Measurements from ENCODE around the gene APOBEC3F. TPM values are rescaled to one million over a fixed set of nuclear protein-coding genes. Genes with fewer than 3 reads are reported as not detected.
"Not testable (repeated sequence)": the region's sequence is repeated elsewhere in the genome, so short reads cannot be mapped to it uniquely, and the experiment has no call there.

APOBEC3F gene
- total and polyA plus RNA-seq, 2 of the 13 experiments (the other 11 are each of a cell fraction or from before 2014, with no cell fraction given), result 2.9 to 3.7 TPM

DNA sequence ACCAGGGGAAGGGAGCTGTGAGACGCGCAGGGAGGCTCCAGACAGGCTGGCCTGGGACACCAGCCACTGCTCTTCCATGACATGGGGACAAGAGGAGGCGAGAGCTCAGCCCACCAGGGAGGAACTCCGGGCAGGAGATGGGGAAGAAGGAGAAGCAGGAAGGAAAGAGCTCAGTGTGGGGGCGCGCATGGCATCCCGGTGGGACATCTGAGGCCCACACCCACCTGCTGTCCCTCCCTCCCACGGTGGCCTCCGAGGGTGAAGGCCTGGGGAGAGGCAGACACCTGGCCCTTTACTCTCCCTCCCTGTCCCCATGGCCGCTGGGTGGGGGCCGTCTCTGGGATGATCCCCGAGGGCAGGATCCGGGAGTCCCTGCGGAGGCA is 518 bp upstream of the APOBEC3F start:
- H3K9me3 ChIP-seq (ENCODE audit: low read length); CTCF ChIA-PET (ENCODE audit: low intra/inter-chr PET ratio, low total read pairs); H3K36me3 ChIP-seq (replicated peaks in 1 of 2; ENCODE audit: control insufficient read depth in 1 of 2, insufficient read depth in 2 of 2, low read length in 2 of 2); FAIRE-seq; in situ Hi-C loops (cut with HindIII; ENCODE audit: extremely low pct_ligation_motif_present, low pct_unique_long_range_greater_than_20kb); H3K27ac ChIP-seq (ENCODE audit: extremely low read length, insufficient read depth, low read length); H3K79me2 ChIP-seq (ENCODE audit: insufficient read depth, low read length); DNase-seq (ENCODE audit: low spot score); H4K20me1 ChIP-seq (ENCODE audit: insufficient read depth, low read length); H3K9ac ChIP-seq (ENCODE audit: insufficient read depth, low read depth, low read length); H2AFZ ChIP-seq (ENCODE audit: low read length); BruUV-seq (replicated peaks); H3K27me3 ChIP-seq (ENCODE audit: control insufficient read depth in 1 of 2, insufficient read depth in 2 of 2, low read length in 2 of 2); intact Hi-C loops (cut with micrococcal nuclease; ENCODE audit: unreplicated experiment); TF ChIP-seq LCORL (IDR thresholded peaks at IDR 0.05): not testable (repeated sequence)
- Histone ChIP-seq H3K4me2 (ENCODE audit: low read depth, low read length) (peak overlapping the region; percentile 78), H3K4me3 (replicated peaks in 1 of 3; ENCODE audit: insufficient read depth in 1 of 3, low read depth in 2 of 3, low read length in 3 of 3) (peak overlapping the region; percentile 71 to 79 (median 76); a peak in 4 of 6 replicates), H3K4me1 (ENCODE audit: insufficient read depth, low read length) (peaks cover 33% of the 10 kb centered on the region)
- ATAC-seq, result peak; percentile 18
- WGBS (ENCODE audit: low lambda C conversion rate), result 20% methylated on average over 7 of the region's 14 CpGs
- TF ChIP-seq UBTF (CRISPR knock-in tag; IDR thresholded peaks at IDR 0.05), result peak; percentile 16; the same call in 1 of the 2 replicates
- TF ChIP-seq, protein P1, sequence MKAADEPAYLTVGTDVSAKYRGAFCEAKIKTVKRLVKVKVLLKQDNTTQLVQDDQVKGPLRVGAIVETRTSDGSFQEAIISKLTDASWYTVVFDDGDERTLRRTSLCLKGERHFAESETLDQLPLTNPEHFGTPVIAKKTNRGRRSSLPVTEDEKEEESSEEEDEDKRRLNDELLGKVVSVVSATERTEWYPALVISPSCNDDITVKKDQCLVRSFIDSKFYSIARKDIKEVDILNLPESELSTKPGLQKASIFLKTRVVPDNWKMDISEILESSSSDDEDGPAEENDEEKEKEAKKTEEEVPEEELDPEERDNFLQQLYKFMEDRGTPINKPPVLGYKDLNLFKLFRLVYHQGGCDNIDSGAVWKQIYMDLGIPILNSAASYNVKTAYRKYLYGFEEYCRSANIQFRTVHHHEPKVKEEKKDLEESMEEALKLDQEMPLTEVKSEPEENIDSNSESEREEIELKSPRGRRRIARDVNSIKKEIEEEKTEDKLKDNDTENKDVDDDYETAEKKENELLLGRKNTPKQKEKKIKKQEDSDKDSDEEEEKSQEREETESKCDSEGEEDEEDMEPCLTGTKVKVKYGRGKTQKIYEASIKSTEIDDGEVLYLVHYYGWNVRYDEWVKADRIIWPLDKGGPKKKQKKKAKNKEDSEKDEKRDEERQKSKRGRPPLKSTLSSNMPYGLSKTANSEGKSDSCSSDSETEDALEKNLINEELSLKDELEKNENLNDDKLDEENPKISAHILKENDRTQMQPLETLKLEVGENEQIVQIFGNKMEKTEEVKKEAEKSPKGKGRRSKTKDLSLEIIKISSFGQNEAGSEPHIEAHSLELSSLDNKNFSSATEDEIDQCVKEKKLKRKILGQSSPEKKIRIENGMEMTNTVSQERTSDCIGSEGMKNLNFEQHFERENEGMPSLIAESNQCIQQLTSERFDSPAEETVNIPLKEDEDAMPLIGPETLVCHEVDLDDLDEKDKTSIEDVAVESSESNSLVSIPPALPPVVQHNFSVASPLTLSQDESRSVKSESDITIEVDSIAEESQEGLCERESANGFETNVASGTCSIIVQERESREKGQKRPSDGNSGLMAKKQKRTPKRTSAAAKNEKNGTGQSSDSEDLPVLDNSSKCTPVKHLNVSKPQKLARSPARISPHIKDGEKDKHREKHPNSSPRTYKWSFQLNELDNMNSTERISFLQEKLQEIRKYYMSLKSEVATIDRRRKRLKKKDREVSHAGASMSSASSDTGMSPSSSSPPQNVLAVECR (CRISPR knock-in tag; IDR thresholded peaks at IDR 0.05; ENCODE audit: borderline replicate concordance), result peak; percentile 36; the same call in 1 of the 2 replicates
- TF ChIP-seq, protein P2, sequence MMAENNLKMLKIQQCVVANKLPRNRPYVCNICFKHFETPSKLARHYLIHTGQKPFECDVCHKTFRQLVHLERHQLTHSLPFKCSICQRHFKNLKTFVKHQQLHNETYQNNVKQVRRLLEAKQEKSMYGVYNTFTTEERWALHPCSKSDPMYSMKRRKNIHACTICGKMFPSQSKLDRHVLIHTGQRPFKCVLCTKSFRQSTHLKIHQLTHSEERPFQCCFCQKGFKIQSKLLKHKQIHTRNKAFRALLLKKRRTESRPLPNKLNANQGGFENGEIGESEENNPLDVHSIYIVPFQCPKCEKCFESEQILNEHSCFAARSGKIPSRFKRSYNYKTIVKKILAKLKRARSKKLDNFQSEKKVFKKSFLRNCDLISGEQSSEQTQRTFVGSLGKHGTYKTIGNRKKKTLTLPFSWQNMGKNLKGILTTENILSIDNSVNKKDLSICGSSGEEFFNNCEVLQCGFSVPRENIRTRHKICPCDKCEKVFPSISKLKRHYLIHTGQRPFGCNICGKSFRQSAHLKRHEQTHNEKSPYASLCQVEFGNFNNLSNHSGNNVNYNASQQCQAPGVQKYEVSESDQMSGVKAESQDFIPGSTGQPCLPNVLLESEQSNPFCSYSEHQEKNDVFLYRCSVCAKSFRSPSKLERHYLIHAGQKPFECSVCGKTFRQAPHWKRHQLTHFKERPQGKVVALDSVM (CRISPR knock-in tag; IDR thresholded peaks at IDR 0.05), result 0 out of 2 replicates have a peak, but pooled peaks have one; percentile 33
- TF ChIP-seq, protein P3, sequence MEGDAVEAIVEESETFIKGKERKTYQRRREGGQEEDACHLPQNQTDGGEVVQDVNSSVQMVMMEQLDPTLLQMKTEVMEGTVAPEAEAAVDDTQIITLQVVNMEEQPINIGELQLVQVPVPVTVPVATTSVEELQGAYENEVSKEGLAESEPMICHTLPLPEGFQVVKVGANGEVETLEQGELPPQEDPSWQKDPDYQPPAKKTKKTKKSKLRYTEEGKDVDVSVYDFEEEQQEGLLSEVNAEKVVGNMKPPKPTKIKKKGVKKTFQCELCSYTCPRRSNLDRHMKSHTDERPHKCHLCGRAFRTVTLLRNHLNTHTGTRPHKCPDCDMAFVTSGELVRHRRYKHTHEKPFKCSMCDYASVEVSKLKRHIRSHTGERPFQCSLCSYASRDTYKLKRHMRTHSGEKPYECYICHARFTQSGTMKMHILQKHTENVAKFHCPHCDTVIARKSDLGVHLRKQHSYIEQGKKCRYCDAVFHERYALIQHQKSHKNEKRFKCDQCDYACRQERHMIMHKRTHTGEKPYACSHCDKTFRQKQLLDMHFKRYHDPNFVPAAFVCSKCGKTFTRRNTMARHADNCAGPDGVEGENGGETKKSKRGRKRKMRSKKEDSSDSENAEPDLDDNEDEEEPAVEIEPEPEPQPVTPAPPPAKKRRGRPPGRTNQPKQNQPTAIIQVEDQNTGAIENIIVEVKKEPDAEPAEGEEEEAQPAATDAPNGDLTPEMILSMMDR (CRISPR knock-in tag; IDR thresholded peaks at IDR 0.05), result 0 out of 2 replicates have a peak, but pooled peaks have one; percentile 11
- TF ChIP-seq, protein P4, sequence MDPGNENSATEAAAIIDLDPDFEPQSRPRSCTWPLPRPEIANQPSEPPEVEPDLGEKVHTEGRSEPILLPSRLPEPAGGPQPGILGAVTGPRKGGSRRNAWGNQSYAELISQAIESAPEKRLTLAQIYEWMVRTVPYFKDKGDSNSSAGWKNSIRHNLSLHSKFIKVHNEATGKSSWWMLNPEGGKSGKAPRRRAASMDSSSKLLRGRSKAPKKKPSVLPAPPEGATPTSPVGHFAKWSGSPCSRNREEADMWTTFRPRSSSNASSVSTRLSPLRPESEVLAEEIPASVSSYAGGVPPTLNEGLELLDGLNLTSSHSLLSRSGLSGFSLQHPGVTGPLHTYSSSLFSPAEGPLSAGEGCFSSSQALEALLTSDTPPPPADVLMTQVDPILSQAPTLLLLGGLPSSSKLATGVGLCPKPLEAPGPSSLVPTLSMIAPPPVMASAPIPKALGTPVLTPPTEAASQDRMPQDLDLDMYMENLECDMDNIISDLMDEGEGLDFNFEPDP (CRISPR knock-in tag; conservative IDR thresholded peaks at IDR 0.05), result 0 out of 2 replicates have a peak, but pooled peaks have one; percentile 29
- 0 out of 2 replicates have a peak, but pooled peaks have one; percentile 19 for TF ChIP-seq LCORL (CRISPR knock-in tag; IDR thresholded peaks at IDR 0.05)
- TF ChIP-seq ZNF263 (CRISPR knock-in tag; IDR thresholded peaks at IDR 0.05), result peak; percentile 8; the same call in 1 of the 2 replicates
- TF ChIP-seq PHF21A (CRISPR knock-in tag; IDR thresholded peaks at IDR 0.05), result 0 out of 2 replicates have a peak, but pooled peaks have one; percentile 28
- POLR2A ChIA-PET, result interaction anchor here (0.6 kb wide), 1 partner anchor 19 kb away, joined by 4 read pairs; the partner anchor contains the start of gene APOBEC3D
